Smooth muscle cell (in vitro differentiated cells): ENCODE data around the gene HS3ST5. TPM values are rescaled to one million over a fixed set of nuclear protein-coding genes. Genes with fewer than 3 reads are reported as not detected.

Experiments used
- DNase-seq: peaks from one replicate; lab custom pipeline; 2025; ENCODE audit not compliant: unreplicated experiment; lab: John Stamatoyannopoulos, UW
- H2AFZ ChIP-seq: fragments of 200-600 bp; sonication (generic); 2 replicates; pipeline ENCODE4 v1.6.0; 2016; ENCODE audit warnings: antibody characterized with exemption, low read depth, mild to moderate bottlenecking
- H3F3A ChIP-seq: fragments of 200-600 bp; sonication (generic); 2 replicates; pipeline ENCODE4 v1.6.0; 2017; ENCODE audit warnings: antibody characterized with exemption, low read depth
- H3K27ac ChIP-seq: fragments of 200-600 bp; sonication (generic); 2 replicates; pipeline ENCODE4 v1.5.1; 2016; ENCODE audit warnings: low read depth, mild to moderate bottlenecking
- H3K27me3 ChIP-seq: fragments of 200-600 bp; sonication (generic); 2 replicates; pipeline ENCODE4 v1.6.1; 2016; ENCODE audit warnings: low read depth, mild to moderate bottlenecking
- H3K36me3 ChIP-seq: fragments of 200-600 bp; sonication (generic); 2 replicates; pipeline ENCODE4 v1.5.1; 2016; ENCODE audit warnings: low read depth
- H3K4me1 ChIP-seq: fragments of 200-600 bp; sonication (generic); 2 replicates; pipeline ENCODE4 v1.5.1; 2016; ENCODE audit warnings: low read depth
- H3K4me2 ChIP-seq: fragments of 200-600 bp; sonication (generic); 2 replicates; pipeline ENCODE4 v1.6.0; 2016; ENCODE audit warnings: mild to moderate bottlenecking
- H3K4me3 ChIP-seq: fragments of 200-600 bp; sonication (generic); 2 replicates; pipeline ENCODE4 v1.5.1; 2016; ENCODE audit warnings: mild to moderate bottlenecking
- H3K79me2 ChIP-seq: fragments of 200-600 bp; sonication (generic); 2 replicates; pipeline ENCODE4 v1.6.0; 2016; ENCODE audit warnings: low read depth, mild to moderate bottlenecking
- H3K9ac ChIP-seq: fragments of 200-600 bp; sonication (generic); 2 replicates; pipeline ENCODE4 v1.6.0; 2016; ENCODE audit warnings: low read depth
- H3K9me3 ChIP-seq: fragments of 200-600 bp; sonication (generic); replicated peaks from 2 replicates; pipeline ENCODE4 v1.5.1; 2016; ENCODE audit warnings: low read depth
- H4K20me1 ChIP-seq: fragments of 200-600 bp; sonication (generic); 2 replicates; pipeline ENCODE4 v1.6.0; 2016; ENCODE audit warnings: low read depth
- WGBS: methylation state at CpG from one replicate; pipeline ENCODE4 v1.1.7; 2016; ENCODE audit warnings: low lambda C conversion rate; 5-methylcytosine and 5-hydroxymethylcytosine counted together
- polyA plus RNA-seq: library from polyadenylated mRNA; unstranded; fragments of >200 nt; fragmentation: Nextera tagmentation; extraction: Ambion mirVana; gene quantifications from 2 replicates; pipeline ENCODE4 v1.2.1, GENCODE V29; 2016
- total RNA-seq: library from RNA; depleted of rRNA; stranded (reverse); fragments of >200 nt; gene quantifications from 2 replicates; pipeline ENCODE4 v1.2.3, GENCODE V29; 2014
- TF ChIP-seq, protein P1 (sequence below): fragments of 200-600 bp; sonication (generic); IDR thresholded peaks from 2 replicates; pipeline ENCODE4 v1.5.1; 2017; ENCODE audit warnings: borderline replicate concordance, mild to moderate bottlenecking, antibody characterized with exemption; ENCODE audit not compliant: insufficient read depth, poor library complexity, severe bottlenecking

The HS3ST5 gene
- total and polyA plus RNA-seq, 2 experiments from 2014 or later = 0.18 to 0.25 TPM

GRCh38 chr6:114142258-114142657 lies 200.6 kb downstream of the HS3ST5 start:
- 85% methylated on average over 7 of the region's 7 CpGs for WGBS
- Histone ChIP-seq H3K27me3 (no peaks in the 10 kb centered on the region), H3K9me3 (no peaks in the 10 kb centered on the region), H3K79me2 (no peaks in the 10 kb centered on the region), H3K27ac (no peak overlapping the region), H4K20me1 (no peaks in the 10 kb centered on the region), H2AFZ (no peak overlapping the region), H3K4me3 (no peak overlapping the region), H3K4me2 (no peak overlapping the region), H3K4me1 (peaks cover 5% of the 10 kb centered on the region), H3K9ac (no peak overlapping the region), H3F3A (no peaks in the 10 kb centered on the region), H3K36me3 (no peaks in the 10 kb centered on the region)
- TF ChIP-seq, protein P1, sequence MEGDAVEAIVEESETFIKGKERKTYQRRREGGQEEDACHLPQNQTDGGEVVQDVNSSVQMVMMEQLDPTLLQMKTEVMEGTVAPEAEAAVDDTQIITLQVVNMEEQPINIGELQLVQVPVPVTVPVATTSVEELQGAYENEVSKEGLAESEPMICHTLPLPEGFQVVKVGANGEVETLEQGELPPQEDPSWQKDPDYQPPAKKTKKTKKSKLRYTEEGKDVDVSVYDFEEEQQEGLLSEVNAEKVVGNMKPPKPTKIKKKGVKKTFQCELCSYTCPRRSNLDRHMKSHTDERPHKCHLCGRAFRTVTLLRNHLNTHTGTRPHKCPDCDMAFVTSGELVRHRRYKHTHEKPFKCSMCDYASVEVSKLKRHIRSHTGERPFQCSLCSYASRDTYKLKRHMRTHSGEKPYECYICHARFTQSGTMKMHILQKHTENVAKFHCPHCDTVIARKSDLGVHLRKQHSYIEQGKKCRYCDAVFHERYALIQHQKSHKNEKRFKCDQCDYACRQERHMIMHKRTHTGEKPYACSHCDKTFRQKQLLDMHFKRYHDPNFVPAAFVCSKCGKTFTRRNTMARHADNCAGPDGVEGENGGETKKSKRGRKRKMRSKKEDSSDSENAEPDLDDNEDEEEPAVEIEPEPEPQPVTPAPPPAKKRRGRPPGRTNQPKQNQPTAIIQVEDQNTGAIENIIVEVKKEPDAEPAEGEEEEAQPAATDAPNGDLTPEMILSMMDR = no peak
- no peak for DNase-seq

DNA sequence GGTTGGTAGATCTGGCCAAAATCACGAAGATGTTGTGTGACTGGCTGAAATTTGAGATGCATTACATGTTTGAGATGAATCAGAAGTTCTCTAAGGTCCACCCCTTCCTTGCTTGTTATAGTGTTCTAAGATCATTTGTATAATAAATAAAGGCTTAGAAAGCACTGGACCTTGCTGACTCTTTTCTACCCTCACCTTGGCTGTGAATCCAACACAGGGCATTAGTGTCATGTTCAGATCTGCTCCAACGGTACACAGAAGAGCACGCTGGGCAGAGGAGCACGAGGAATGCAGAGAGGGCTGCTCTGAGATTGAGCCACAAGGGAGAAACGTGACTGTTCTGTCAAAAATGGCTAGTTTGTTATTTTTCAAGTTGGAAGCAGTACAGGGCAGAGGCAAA lies 202.4 kb downstream of the HS3ST5 start:
- no peak overlapping the region for H3K4me2 ChIP-seq
- TF ChIP-seq, protein P1 = no peak
- peaks cover 4% of the 10 kb centered on the region for H3K4me1 ChIP-seq
- H3K36me3 ChIP-seq = no peaks in the 10 kb centered on the region
- H4K20me1 ChIP-seq = no peaks in the 10 kb centered on the region
- no peak overlapping the region for H3K9ac ChIP-seq
- H3K27ac ChIP-seq = no peak overlapping the region
- 69% methylated on average over 5 of the region's 5 CpGs for WGBS
- H3K79me2 ChIP-seq = no peaks in the 10 kb centered on the region
- no peak overlapping the region for H3K4me3 ChIP-seq
- H3F3A ChIP-seq = no peaks in the 10 kb centered on the region
- no peak overlapping the region for H2AFZ ChIP-seq
- no peaks in the 10 kb centered on the region for H3K27me3 ChIP-seq
- no peaks in the 10 kb centered on the region for H3K9me3 ChIP-seq
- DNase-seq = no peak

DNA sequence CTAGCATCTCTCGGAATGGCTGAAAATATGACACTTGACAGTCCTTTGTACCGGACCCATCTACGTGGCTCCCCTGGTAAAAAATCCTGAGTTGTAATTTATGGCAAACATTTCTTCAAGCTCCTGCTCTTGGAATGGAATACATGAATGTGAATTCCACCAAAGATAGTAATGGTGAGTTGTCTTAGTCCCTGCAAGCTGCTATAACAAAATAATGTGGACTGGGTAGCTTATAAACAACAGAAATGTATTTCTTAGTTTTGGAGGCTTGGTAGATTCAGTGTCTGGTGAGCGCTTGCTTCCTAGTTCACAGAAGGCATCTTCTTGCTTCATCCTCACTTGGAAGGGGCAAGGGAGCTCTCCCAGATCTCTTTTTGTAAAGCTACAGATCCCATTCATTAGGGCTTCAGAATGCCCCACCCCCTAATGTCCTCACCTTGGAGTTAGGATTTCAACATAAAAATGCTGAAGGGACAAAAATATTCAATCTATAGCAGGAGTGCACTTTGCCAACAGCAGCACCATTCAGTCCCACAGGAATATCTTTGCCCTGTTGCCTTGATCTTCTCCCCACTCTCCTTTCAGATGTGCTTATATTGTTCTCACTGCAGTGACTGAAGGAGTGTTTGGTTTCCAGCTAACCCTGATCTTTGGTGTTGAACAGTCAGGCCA lies 204.1 kb downstream of the HS3ST5 start:
- DNase-seq = no peak
- H3K4me2 ChIP-seq = no peak overlapping the region
- H3K4me1 ChIP-seq = no peaks in the 10 kb centered on the region
- no peak overlapping the region for H3K4me3 ChIP-seq
- no peaks in the 10 kb centered on the region for H4K20me1 ChIP-seq
- H3K36me3 ChIP-seq = no peaks in the 10 kb centered on the region
- H3K27ac ChIP-seq = no peak overlapping the region
- WGBS = 96% methylated on average over 4 of the region's 4 CpGs
- TF ChIP-seq, protein P1 = no peak
- H3K79me2 ChIP-seq = no peaks in the 10 kb centered on the region
- H2AFZ ChIP-seq = no peak overlapping the region
- no peaks in the 10 kb centered on the region for H3K9me3 ChIP-seq
- H3K9ac ChIP-seq = no peak overlapping the region
- H3K27me3 ChIP-seq = no peaks in the 10 kb centered on the region
- H3F3A ChIP-seq = no peaks in the 10 kb centered on the region
